Urinary bladder (tissue), 4 donors: ENCODE data around the gene LRRC74B. TPM values are rescaled to one million over a fixed set of nuclear protein-coding genes. Genes with fewer than 3 reads are reported as not detected.
"Not testable (repeated sequence)": the region's sequence is repeated elsewhere in the genome, so short reads cannot be mapped to it uniquely, and the experiment has no call there.

Experiments used
- DNase-seq: peaks from one replicate; pipeline ENCODE4 v3.0.0-alpha.2; 2015; ENCODE audit errors: extremely low spot score
- H3K27ac ChIP-seq: one replicate; pipeline ENCODE4 v1.5.1; 2013; ENCODE audit warnings: low read depth, mild to moderate bottlenecking, moderate library complexity
- H3K36me3 ChIP-seq: one replicate; pipeline ENCODE4 v1.6.1; 2013; ENCODE audit warnings: mild to moderate bottlenecking, moderate library complexity; ENCODE audit not compliant: insufficient read depth
- H3K4me1 ChIP-seq: one replicate; pipeline ENCODE4 v1.6.1; 2013; ENCODE audit warnings: mild to moderate bottlenecking, moderate library complexity; ENCODE audit not compliant: insufficient read depth
- H3K4me3 ChIP-seq: one replicate; pipeline ENCODE4 v1.5.1; 2013; ENCODE audit warnings: low read depth, low read length
- WGBS: extraction: QIAGEN DNeasy Blood & Tissue Kit; methylation state at CpG from one replicate; pipeline ENCODE4 v1.1.7; 2013; 5-methylcytosine and 5-hydroxymethylcytosine counted together
- polyA plus RNA-seq: library from polyadenylated mRNA; stranded (reverse); fragments of 200-250 nt; gene quantifications from one replicate; pipeline ENCODE4 v1.2.3, GENCODE V29; 2013
- total RNA-seq: library from RNA; depleted of rRNA; stranded (reverse); fragments of >200 nt; gene quantifications from one replicate; pipeline ENCODE4 v1.2.3, GENCODE V29; 2014
- donor health status: healthy with polysubstance abuse.
- donor health status: healthy.

Gene LRRC74B
- total and polyA plus RNA-seq, 2 donors: not detected

DNA sequence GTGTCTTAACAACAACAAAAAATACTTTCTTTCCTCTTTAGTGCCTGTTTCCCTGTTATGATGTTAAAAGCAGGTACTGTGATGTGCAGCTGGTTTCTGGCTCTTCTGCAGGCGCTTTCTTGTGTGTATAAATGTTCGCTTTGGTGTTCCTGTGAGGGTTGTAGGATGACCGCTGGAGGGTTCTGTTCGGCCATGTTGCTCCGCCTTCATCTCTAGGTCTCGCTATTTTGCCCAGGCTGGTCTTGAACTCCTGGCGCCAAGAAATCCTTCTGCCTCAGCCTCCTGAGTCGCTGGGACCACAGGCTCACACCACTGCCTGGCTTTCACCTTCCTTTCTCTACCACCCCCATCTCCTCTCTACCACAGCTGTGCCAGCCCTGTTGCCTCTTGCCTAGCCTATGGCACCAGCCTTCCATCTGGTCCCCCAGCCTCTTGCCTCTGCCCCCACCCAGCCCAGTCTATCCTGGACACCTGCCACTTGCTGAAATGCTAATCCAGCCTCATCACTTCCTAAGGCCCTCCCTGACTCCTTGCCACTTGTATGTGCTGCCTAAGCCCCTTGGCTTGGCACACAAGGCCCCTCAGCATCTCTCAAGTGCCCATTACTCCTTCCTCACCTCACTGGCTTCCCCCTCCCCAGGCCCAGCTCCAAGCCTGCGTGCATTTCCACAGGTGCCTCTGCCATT is 5.5 kb downstream of the LRRC74B start:
- Histone ChIP-seq H3K27ac (no peak overlapping the region), H3K36me3 (no peaks in the 10 kb centered on the region), H3K4me1 (no peaks in the 10 kb centered on the region), H3K4me3 (no peak overlapping the region)
- no peak for DNase-seq
- 78% methylated on average over 9 of the region's 9 CpGs for whole genome bisulfite sequencing

DNA sequence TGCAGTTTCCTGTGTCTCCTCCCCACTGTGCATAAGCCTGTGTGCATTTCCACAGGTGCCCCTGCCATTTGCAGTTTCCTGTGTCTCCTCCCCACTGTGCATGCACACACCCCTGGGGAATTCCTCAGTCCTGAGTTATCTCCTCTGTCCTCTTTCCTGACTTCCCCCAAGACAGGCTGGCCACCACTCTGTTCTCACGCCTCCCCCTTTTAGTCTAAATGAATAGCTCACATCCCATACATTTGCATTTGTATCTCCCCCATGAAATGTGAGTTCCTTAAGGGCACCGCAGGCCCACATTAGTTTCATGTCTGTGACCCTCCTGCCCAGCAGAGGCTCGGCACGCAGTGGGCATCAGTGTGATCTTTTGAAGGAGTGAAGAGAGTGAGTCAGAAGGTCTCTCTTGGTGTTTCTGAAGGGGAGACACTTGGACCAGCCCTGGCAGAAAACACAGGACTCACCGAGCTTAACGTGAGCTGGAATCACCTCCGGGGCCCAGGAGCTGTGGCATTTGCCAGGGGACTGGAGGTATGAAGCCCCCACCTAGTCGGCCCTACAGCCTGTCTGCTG is 6.2 kb downstream of the LRRC74B start:
- no peak for DNase-seq
- no peaks in the 10 kb centered on the region for H3K4me1 ChIP-seq
- no peak overlapping the region for H3K27ac ChIP-seq
- 53% methylated on average over 8 of the region's 8 CpGs for WGBS
- no peak overlapping the region for H3K4me3 ChIP-seq
- no peaks in the 10 kb centered on the region for H3K36me3 ChIP-seq

DNA sequence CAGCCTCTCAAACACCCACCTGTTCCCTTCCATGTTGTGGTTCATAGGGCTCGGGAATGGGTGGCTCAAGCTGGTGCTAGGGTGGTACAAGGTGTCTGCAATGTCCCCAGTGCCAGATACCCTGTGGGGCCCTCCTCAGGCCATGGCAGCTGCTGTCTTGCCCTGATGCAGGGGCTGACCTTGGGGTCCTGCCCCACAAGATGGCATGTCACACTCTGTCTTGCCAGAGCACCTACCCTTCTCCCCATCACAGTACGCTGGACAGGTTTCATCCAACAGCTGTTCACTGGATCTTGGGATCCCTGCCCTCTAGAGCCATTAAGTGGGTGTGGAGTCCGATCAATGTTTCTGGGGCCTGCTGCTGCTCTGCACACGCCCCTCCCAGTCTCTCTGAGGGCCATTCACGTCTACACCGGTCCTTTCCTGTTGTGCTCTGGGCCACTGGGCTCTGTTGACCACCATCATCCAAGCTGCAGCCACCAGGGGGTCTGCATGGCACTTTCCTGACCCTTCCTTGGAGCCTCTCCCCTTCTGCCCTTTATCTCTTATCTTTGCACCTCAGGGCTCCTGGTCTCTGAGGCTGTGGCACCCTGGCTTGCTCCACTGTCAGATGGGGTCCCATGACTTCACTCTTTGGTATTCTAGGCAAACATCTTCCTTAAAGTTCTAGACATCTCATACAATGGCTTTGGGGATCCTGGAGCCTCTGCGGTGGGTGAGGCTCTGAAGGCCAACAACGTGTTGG is 7.1 kb downstream of the LRRC74B start:
- 76% methylated on average over 8 of the region's 8 CpGs for WGBS
- no peak overlapping the region for H3K4me3 ChIP-seq
- no peaks in the 10 kb centered on the region for H3K36me3 ChIP-seq
- no peak for DNase-seq
- H3K4me1 ChIP-seq: no peaks in the 10 kb centered on the region
- no peak overlapping the region for H3K27ac ChIP-seq

DNA sequence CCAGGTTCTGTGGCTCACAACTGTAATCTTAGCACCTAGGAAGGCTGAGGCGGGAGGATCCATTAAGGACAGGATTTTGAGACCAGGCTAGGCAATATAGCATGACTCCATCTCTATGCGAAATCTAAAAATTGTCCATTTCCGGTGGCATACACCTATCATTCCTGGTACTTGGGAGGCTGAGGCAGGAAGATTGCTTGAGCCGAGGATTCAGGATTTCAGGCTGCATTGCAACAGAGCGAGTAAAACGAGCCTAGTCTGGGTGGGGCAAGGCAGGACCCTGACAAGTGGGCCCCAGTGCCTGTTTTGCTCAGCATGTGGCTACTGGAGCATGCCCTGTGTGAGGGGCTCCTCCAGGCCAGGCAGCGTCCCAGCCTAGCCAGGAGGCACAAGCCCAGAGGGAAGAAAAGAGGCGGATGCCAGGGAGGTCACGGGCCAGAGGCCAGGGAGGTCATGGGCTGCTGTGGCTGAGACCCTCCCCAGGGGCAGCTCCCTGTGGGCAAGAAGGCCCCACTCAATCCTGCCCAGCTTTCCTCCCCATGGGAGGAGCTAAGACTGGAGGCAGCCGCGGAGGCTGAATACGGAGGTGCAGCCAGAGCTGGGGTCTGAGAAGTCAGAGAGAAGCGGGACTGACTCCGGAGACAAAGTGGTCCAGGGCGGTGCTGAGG is 8.4 kb downstream of the LRRC74B start:
- DNase-seq: no peak
- Histone ChIP-seq H3K36me3 (no peaks in the 10 kb centered on the region), H3K4me1 (no peaks in the 10 kb centered on the region), H3K4me3 (no peak overlapping the region), H3K27ac (no peak overlapping the region)
- 88% methylated on average over 15 of the region's 15 CpGs for WGBS

DNA sequence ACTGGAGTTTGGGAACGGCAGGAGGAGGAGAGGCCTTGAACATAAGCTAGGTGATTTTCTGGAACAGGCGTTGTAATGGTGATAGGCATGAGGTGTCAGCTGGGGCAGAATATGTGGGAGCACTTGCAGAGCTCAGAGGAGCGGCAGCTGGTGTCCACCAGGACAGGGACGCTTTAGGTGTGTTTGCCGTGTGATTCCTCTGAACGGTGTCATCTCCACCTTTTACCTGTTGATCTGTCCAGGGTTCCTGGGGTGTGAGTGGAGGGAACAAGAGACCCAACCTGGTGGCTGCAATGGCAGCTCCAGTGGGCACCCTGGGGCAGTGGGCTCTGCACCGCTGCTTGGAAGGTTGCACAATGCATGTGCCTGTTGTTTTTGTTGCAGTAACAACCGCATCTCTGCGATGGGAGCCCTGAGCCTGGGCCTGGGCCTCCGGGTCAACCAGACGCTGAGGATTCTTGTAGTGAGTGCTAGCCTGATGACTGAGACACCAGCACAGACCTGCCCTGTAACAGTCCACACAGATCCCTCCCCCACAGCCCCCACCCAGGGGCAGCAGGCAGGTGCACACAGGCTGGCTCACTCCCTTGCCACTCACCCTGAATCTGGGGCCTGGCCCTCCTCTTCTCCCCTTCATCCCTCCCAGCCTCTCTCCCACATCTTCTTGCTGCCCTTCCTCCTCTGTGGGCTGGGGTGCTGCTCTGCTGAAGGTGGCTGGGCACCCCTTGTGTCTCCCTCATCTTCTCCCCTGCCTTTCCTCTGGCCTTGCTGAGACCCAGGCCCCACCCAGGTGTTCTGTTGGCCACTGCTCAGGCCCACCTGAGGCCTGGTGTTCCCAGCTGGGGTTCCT is 9.2 kb downstream of the LRRC74B start:
- WGBS: 85% methylated on average over 11 of the region's 11 CpGs
- no peak overlapping the region for H3K27ac ChIP-seq
- H3K36me3 ChIP-seq: no peaks in the 10 kb centered on the region
- H3K4me3 ChIP-seq: no peak overlapping the region
- no peaks in the 10 kb centered on the region for H3K4me1 ChIP-seq
- no peak for DNase-seq

DNA sequence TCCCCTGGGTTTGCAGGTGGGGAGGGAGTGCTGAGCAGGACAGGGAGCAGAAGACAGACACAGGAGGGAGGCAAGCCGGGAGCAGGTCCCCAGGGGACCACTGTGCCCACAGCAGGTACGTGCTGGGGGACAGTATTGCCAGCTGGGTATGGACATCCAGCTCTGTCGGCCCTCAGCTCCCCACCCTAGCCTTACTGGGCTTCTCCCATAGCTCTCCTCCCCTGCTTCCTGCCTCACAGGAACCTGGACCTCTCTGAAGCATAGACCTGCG is 9.8 kb downstream of the LRRC74B start:
- 58% methylated on average over 4 of the region's 4 CpGs for whole genome bisulfite sequencing
- Histone ChIP-seq H3K27ac (no peak overlapping the region), H3K36me3 (no peaks in the 10 kb centered on the region), H3K4me3 (no peak overlapping the region), H3K4me1 (no peaks in the 10 kb centered on the region)
- no peak for DNase-seq

DNA sequence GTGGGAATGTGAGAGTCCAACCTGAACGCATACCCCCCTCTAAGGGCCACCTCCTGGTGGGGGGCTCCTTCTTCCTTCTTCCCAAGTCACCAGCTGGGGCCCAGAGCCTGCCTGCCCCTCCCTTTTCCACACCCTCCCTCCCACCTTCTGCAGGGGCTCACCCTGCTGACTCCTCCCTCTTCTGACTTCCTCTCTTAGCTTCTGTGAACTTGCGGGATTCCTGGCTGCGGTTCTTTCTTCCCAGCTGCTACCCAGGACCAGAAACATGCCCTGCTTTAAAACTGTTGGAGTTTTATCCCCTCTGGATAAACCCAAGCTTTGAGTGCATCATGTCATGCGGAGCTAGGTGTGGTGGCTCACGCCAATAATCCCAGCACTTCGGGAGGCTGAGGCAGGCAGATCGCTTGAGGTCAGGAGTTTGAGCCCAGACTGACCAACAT is 10.2 kb downstream of the LRRC74B start:
- no peak for DNase-seq
- Histone ChIP-seq H3K36me3 (no peaks in the 10 kb centered on the region), H3K4me1 (no peaks in the 10 kb centered on the region), H3K27ac (no peak overlapping the region), H3K4me3 (no peak overlapping the region)
- WGBS: 38% methylated on average over 7 of the region's 7 CpGs

DNA sequence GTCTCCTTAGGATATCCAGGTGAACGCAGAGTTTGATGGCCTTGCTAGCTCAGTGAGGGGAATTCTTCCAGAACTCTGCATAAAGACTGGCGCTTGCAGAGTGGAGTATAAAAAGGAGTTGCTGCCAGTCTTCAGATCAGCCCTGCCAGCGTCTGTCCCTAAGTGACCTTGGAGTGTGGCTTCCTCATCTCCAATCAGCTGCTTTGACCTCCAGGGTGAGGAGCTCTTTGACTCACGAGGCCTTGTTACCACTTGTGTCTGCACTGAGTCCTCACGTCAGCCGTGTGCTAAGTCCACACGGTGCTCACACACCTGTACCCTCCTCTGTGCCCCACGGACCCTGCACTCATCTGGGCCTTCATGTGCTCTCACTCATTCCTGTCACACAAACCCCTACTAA is 14.6 kb downstream of the LRRC74B start:
- not testable (repeated sequence) for DNase-seq, H3K4me1 ChIP-seq, H3K4me3 ChIP-seq, H3K36me3 ChIP-seq, H3K27ac ChIP-seq
- WGBS: 81% methylated on average over 7 of the region's 8 CpGs

DNA sequence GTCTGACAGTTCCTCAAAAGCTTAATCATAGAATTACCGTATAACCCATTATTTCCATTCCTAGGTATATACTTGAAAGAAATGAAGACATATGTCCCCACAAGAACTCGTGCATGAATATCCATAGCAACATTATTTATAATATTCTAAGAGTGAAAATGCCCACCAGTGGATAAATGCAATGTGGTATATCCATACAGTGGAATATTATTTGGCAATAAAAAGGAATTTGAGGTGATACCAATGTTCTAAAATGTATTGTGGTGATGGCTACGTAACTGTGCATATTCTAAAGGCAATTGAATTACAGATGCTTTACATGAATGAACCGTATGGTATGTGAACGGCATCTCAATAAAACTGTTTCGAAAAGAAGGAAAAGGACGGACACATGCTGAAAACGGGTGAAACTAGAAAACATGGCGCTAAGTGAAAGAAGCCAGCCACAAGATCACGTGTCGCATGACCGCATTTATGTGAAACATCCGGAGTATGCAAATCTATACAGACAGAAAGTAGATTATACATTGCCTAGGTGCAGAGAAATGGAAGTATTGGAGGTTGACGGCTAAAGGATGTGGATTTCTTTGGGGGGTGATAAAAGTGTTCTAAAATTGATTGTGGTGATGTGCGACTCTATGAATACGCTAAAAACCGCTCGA is 16.0 kb downstream of the LRRC74B start:
- not testable (repeated sequence) for H3K4me1 ChIP-seq
- WGBS: 93% methylated on average over 18 of the region's 18 CpGs

DNA sequence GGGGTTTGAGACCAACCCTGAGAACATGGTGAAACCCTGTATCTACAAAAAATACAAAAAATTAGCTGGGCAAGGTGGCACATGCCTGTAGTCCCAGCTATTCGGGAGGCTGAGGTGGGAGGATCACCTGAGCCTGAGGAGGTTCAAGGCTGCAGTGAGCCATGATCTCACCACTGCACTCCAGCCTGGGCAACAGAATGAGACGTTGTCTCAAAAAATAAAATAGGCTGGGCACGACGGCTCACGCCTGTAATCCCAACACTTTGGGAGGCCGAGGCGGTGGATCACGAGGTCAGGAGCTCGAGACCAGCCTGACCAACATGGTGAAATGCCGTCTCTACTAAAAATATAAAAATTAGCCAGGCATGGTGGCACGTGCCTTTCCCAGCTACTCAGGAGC is 18.7 kb downstream of the LRRC74B start:
- H3K36me3 ChIP-seq, H3K27ac ChIP-seq, H3K4me1 ChIP-seq, H3K4me3 ChIP-seq, DNase-seq: not testable (repeated sequence)
- 75% methylated on average over 11 of the region's 11 CpGs for WGBS

More for the DNA sequence above, 16.0 kb downstream of the LRRC74B start:
- H3K36me3 ChIP-seq, H3K27ac ChIP-seq, H3K4me3 ChIP-seq, DNase-seq: not testable (repeated sequence)

DNA sequence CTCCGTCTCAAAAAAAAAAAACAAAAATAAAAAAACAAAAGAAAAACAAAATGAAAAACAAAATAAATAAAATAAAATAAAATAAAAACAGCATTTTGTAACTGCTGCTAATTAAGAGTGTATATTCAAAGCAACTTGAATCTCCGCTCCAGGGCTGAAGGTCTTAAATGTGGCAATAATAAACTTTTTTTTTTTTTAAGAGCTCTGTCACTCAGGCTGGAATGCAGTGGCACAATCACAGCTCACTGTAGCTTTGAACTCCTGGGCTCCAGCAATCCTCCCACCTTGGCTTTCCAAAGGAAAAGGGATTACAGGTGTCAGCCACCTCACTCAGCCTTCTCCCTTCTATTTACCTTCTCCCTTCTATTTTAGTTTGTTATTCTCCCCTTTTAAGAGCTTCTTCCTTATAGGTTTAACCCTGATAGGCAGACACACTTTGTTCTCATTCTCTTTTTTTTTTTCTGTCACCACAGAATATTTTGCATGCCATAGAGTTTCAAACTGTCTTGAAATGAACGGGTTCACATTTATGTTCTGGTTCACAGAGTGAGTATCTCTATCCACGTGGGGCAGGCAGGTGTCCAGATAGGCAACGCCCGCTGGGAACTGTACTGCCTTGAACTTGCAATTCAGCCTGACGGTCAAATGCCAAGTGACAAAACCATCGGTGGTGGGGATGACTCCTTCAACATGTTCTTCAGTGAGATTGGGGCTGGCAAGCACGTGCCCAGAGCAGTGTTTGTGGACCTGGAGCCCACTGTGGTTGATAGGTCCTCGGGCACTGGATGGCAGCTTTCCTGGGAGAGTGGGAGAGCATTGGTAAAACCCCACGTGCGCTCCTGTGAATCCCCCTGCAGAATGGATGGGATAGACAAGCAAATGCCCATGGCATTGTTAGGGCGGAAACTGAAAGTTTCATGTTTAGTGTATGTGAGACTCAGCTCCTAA is 19.4 kb downstream of the LRRC74B start:
- 64% methylated on average over 13 of the region's 13 CpGs for WGBS

More for the DNA sequence above, 19.4 kb downstream of the LRRC74B start:
- Histone ChIP-seq H3K27ac (no peak overlapping the region), H3K4me3 (no peak overlapping the region), H3K4me1 (no peaks in the 10 kb centered on the region), H3K36me3 (no peaks in the 10 kb centered on the region)
- DNase-seq: no peak
